ENCODE measurements around the gene RTL9.

RTL9 gene

GRCh38 chrX:110341189-110342035, 17.2 kb upstream of the RTL9 start:
- DNase-seq (ENCODE audit: low read depth in 2 of 2), result no peak

GRCh38 chrX:110346681-110347080, 12.0 kb upstream of the RTL9 start:
- DNase-seq (ENCODE audit: low read depth in 2 of 2), result no peak

- DNase-seq (ENCODE audit: low read depth in 2 of 2), result no peak
Measured at GRCh38 chrX:110359273-110359672, 625 bp downstream of the RTL9 start.

GRCh38 chrX:110363244-110363643, 4.6 kb downstream of the RTL9 start:
- DNase-seq (ENCODE audit: low read depth in 2 of 2), result no peak

- no peak for DNase-seq (ENCODE audit: low read depth in 2 of 2)
Measured at GRCh38 chrX:110373310-110373709, 14.7 kb downstream of the RTL9 start.

GRCh38 chrX:110374559-110374958, 15.9 kb downstream of the RTL9 start:
- DNase-seq (ENCODE audit: low read depth in 2 of 2), result no peak

GRCh38 chrX:110381216-110381615, 22.6 kb downstream of the RTL9 start:
- DNase-seq (ENCODE audit: low read depth in 2 of 2), result no peak

- DNase-seq (ENCODE audit: low read depth in 2 of 2), result no peak
Measured at GRCh38 chrX:110383414-110383813, 24.8 kb downstream of the RTL9 start.

GRCh38 chrX:110384490-110384889, 25.8 kb downstream of the RTL9 start:
- DNase-seq (ENCODE audit: low read depth in 2 of 2), result no peak

- DNase-seq (ENCODE audit: low read depth in 2 of 2), result no peak
Measured at GRCh38 chrX:110389570-110389969, 30.9 kb downstream of the RTL9 start.

- no peak for DNase-seq (ENCODE audit: low read depth in 2 of 2)
Measured at GRCh38 chrX:110391086-110391485, 32.4 kb downstream of the RTL9 start.

GRCh38 chrX:110394651-110395050, 36.0 kb downstream of the RTL9 start:
- no peak for DNase-seq (ENCODE audit: low read depth in 2 of 2)

- no peak for DNase-seq (ENCODE audit: low read depth in 2 of 2)
Measured at GRCh38 chrX:110395877-110396276, 37.2 kb downstream of the RTL9 start.

GRCh38 chrX:110396735-110397134, 38.1 kb downstream of the RTL9 start:
- DNase-seq (ENCODE audit: low read depth in 2 of 2), result no peak

GRCh38 chrX:110397339-110397738, 38.7 kb downstream of the RTL9 start:
- DNase-seq (ENCODE audit: low read depth in 2 of 2), result no peak

- DNase-seq (ENCODE audit: low read depth in 2 of 2), result no peak
Measured at GRCh38 chrX:110397904-110398303, 39.3 kb downstream of the RTL9 start.

- DNase-seq (ENCODE audit: low read depth in 2 of 2), result no peak
Measured at GRCh38 chrX:110399497-110399896, 40.8 kb downstream of the RTL9 start.

- no peak for DNase-seq (ENCODE audit: low read depth in 2 of 2)
Measured at GRCh38 chrX:110399966-110400365, 41.3 kb downstream of the RTL9 start.

GRCh38 chrX:110401135-110401534, 42.5 kb downstream of the RTL9 start:
- DNase-seq (ENCODE audit: low read depth in 2 of 2), result no peak

GRCh38 chrX:110402091-110402849, 43.6 kb downstream of the RTL9 start:
- no peak for DNase-seq (ENCODE audit: low read depth in 2 of 2)

- DNase-seq (ENCODE audit: low read depth in 2 of 2), result no peak
Measured at GRCh38 chrX:110402850-110403221, 44.2 kb downstream of the RTL9 start.

- no peak for DNase-seq (ENCODE audit: low read depth in 2 of 2)
Measured at GRCh38 chrX:110403441-110404238, 45.0 kb downstream of the RTL9 start.

Measured in stimulated activated CD4-positive, alpha-beta T cell treated with anti-CD3 and anti-CD28 coated beads, Interleukin-1b, Interleukin-23, amount 100 ng/mL, for 1 hour (primary cell).